ENCODE results near the gene SAMD4A.

SAMD4A gene

DNA sequence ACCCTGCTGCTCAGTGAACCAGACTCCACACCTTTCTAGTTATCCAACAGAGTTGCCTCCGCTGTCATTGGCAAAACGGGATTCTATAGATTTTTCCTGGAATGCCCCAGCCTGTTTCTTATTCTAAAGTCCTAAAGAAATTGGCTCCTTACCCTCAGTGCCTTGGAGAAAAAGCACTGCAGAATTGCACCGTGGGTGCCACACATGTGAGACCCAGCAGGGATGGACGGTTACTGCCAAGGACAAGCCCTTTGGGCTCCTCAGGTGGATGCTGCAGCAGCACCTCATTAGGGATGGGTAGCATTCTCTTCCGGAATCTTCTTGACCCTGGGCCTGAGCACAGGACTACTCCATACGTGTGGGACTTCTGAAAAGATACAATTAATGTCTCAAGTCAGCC lies 214.2 kb downstream of the SAMD4A start:
- H3K4me3 ChIP-seq (ENCODE audit: low read depth, low read length), result no peak overlapping the region
- DNase-seq (ENCODE audit: low read depth, low spot score), result no peak
- POLR2A ChIA-PET, result no interaction called here
- CTCF ChIA-PET, result no interaction called here
- TF ChIP-seq, protein P1, sequence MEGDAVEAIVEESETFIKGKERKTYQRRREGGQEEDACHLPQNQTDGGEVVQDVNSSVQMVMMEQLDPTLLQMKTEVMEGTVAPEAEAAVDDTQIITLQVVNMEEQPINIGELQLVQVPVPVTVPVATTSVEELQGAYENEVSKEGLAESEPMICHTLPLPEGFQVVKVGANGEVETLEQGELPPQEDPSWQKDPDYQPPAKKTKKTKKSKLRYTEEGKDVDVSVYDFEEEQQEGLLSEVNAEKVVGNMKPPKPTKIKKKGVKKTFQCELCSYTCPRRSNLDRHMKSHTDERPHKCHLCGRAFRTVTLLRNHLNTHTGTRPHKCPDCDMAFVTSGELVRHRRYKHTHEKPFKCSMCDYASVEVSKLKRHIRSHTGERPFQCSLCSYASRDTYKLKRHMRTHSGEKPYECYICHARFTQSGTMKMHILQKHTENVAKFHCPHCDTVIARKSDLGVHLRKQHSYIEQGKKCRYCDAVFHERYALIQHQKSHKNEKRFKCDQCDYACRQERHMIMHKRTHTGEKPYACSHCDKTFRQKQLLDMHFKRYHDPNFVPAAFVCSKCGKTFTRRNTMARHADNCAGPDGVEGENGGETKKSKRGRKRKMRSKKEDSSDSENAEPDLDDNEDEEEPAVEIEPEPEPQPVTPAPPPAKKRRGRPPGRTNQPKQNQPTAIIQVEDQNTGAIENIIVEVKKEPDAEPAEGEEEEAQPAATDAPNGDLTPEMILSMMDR (IDR thresholded peaks at IDR 0.05; ENCODE audit: insufficient read depth, low read length, missing control alignments), result no peak

DNA sequence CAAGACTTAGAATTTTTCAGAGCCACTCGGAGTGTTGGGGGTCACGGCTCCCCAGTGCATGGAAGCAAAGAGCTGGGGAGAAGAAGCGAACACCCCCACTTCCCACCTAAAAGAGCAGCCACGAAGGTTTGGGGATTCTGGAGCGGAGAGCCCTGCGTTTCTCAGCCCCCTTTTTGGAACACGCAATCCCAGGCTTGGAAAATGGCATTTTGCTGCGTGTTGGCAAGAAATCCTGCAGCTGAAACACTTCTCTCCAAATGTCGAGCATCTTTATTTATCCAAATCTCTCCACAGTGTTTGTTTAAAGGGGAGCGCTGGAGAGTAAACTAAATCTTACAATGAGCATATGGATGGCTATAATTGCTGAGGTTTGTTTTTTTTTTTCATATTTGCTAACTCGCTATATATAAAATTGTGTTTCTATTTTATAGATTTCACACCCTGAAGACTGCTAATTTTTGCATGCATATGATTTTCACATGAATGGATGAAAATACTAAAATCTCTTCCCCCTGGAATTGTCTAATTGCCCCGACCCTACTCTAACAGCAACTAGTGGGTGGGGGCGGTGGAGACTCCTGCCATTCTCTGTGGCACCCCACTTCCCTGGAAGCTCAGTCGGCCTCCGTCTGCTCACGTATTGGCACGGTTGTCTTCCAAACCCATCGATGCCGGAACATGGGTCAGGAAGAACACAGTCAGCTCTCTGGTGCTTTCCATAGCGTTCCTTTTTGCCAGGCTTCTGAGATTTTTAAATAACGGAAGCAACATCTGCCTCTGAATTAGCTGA lies 215.2 kb downstream of the SAMD4A start:
- DNase-seq (ENCODE audit: low read depth, low spot score), result no peak
- H3K4me3 ChIP-seq (ENCODE audit: low read depth, low read length), result no peak overlapping the region
- POLR2A ChIA-PET, result no interaction called here
- CTCF ChIA-PET, result interaction anchor here (1.3 to 5.4 kb wide), 5 partner anchors 7 to 218 kb away, joined by 4 to 54 read pairs (median 5); no protein-coding TSS in a partner anchor
- TF ChIP-seq, protein P1 (IDR thresholded peaks at IDR 0.05; ENCODE audit: insufficient read depth, low read length, missing control alignments), result no peak

DNA sequence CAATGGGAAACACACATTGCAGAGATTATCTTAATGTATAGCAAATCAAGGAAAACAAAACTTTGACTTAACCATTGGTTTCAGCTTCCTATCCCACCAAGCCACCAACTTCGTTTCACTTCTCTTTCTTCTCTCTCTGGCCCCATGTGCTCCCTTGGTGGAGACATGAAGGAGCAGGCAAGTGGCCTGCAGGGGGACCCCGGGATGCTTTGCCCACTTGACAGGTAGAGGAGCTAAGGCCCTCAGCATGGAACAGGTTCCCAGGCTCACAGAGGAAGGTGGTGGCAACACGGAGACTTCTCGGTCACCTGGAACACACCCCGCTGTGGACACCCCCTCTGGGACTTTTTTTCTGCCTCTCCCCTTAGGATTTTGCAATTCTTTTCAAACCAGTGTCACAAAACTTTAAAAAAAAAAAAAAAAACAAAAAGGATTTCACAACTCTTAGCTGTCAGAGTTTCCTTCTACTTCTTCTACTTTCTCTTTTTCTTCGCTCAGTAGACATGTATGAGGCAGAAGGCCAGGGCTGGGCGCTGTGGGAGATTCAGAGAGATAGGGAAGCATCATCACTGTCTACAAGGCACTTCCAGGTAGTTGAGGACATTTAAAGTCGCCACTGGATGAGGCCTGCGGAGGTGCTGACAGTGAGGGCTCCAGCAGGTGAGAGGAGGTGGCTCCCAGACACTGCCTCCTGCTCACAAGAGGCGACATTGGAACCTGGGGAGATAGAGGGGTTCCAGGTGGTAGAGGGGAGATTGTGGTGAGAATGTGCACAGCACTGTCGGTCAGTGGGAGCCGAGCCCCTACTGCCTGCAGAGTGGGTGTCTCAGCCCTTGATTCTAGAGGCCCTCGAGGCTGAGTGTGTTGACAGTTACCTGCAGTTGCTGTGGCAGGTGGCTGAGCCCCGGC lies 216.1 kb downstream of the SAMD4A start:
- CTCF ChIA-PET, result interaction anchor here (1.3 to 5.4 kb wide), 6 partner anchors 8 to 219 kb away, joined by 4 to 54 read pairs (median 5); no protein-coding TSS in a partner anchor
- TF ChIP-seq, protein P1 (IDR thresholded peaks at IDR 0.05; ENCODE audit: insufficient read depth, low read length, missing control alignments), result no peak
- POLR2A ChIA-PET, result no interaction called here
- no peak overlapping the region for H3K4me3 ChIP-seq (ENCODE audit: low read depth, low read length)
- DNase-seq (ENCODE audit: low read depth, low spot score), result no peak

DNA sequence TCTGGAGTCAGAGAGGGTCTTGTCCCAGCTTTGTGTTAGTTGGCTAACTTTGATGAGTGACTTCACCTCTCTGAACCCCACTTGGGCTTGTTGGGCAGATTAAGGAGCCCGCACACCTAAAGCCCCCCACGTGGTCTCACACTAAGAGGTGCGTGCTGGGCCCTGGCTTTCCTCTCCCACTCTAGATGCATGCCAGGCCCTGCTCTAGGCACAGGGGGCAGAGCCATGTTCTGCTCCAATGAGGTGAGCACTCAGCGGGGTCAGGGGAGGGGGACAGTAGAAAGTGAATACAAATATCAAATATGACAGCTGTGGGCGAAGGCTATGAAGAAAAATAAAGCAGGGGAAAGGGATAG lies 216.7 kb downstream of the SAMD4A start:
- ChIA-PET CTCF (interaction anchor here (1.6 to 5.4 kb wide), 3 partner anchors 9 to 22 kb away, joined by 5 to 54 read pairs (median 9); no protein-coding TSS in a partner anchor), POLR2A (no interaction called here)
- TF ChIP-seq, protein P1 (IDR thresholded peaks at IDR 0.05; ENCODE audit: insufficient read depth, low read length, missing control alignments), result no peak
- H3K4me3 ChIP-seq (ENCODE audit: low read depth, low read length), result no peak overlapping the region
- no peak for DNase-seq (ENCODE audit: low read depth, low spot score)

DNA sequence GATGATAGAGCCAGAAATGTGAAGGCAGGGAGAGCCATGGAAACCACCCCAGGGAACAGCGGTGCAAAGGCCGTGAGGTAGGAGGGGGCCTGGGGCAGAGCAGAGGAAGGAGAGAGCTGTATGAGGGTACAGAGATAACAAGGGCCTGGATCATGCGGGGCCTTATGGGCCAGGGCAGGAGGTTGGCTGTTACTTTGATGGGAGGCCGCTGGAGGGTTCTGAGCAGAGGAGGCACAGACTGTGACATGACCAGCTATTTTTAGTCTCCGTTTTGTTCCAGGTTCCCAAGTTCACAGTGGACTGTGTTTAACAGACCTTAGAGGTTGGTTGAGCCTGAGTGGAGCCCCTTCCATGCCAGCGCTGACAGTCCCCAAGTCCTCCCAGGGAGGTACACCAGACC lies 217.1 kb downstream of the SAMD4A start:
- POLR2A ChIA-PET, result interaction anchor here (0.6 kb wide), 1 partner anchor 277 kb away, joined by 3 read pairs; no protein-coding TSS in a partner anchor
- no peak overlapping the region for H3K4me3 ChIP-seq (ENCODE audit: low read depth, low read length)
- DNase-seq (ENCODE audit: low read depth, low spot score), result no peak
- TF ChIP-seq, protein P1 (IDR thresholded peaks at IDR 0.05; ENCODE audit: insufficient read depth, low read length, missing control alignments), result no peak
- CTCF ChIA-PET, result interaction anchor here (1.6 to 5.4 kb wide), 2 partner anchors 9 to 10 kb away, joined by 5 to 54 read pairs; no protein-coding TSS in a partner anchor

All from AG04449 (cell line).